ENCODE measurements around the gene ACSS2.

DNA sequence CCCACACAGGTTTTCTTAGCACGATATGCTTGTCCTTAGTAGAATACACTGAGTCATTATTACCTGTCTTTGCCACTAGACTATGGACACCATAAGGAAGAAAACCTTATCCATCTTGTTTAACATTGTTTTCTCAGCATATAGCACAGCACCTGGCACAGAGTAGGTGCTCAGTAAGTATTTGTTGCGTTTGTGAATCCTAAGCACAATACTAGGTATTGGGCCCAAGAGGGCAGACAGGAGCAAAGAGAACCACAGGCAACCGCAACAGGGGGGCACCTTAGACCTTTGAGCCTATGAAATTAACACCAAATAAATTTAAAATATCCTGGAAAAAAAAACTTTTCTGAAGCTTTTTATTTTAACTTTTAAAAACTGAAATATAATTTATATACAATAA is 47.2 kb upstream of the ACSS2 start:
- TF ChIP-seq CTCF (IDR thresholded peaks at IDR 0.05; ENCODE audit: insufficient read depth, low read depth, low read length) (no peak), EZH2 (IDR thresholded peaks at IDR 0.05; ENCODE audit: insufficient read depth, low read length) (no peak)
